WTC11 (cell line): Measurements from ENCODE around the gene ZFAND6. TPM values are rescaled to one million over a fixed set of nuclear protein-coding genes. Genes with fewer than 3 reads are reported as not detected.

ENCODE experiments used
- ATAC-seq: fragments of 200-7000 bp; cut with Tn5 transposase; 2 replicates; pipeline ENCODE4 v1.10.0; 2021; ENCODE audit warnings: mild to moderate bottlenecking, moderate library complexity
- CTCF ChIA-PET: fragments of 300-600 bp; sonication (Branson Sonifier 250); formaldehyde crosslinking; loops from one replicate; lab custom pipeline; 2021; ENCODE audit warnings: antibody characterized with exemption; lab: Charles Lee
- POLR2A ChIA-PET: fragments of 350-600 bp; sonication (Branson Sonifier 250); formaldehyde crosslinking; loops from one replicate; lab custom pipeline; 2021; ENCODE audit warnings: antibody characterized with exemption; lab: Charles Lee
- DNase-seq: peaks from one replicate; pipeline ENCODE4 v3.0.0; 2021; ENCODE audit warnings: low spot score
- H3K27ac Mint-ChIP-seq: 2 replicates; pipeline ENCODE4 v1.8.0; 2021; ENCODE audit warnings: mixed read lengths
- H3K27me3 Mint-ChIP-seq: 2 replicates; pipeline ENCODE4 v1.8.0; 2021; ENCODE audit warnings: low read depth, mild to moderate bottlenecking, moderate library complexity, mixed read lengths
- H3K36me3 Mint-ChIP-seq: 2 replicates; pipeline ENCODE4 v1.8.0; 2021; ENCODE audit warnings: mixed read lengths
- H3K4me1 Mint-ChIP-seq: 2 replicates; pipeline ENCODE4 v1.8.0; 2022; ENCODE audit warnings: mixed read lengths
- H3K4me3 Mint-ChIP-seq: 2 replicates; pipeline ENCODE4 v1.8.0; 2021; ENCODE audit warnings: mild to moderate bottlenecking, moderate library complexity, mixed read lengths
- H3K9me3 Mint-ChIP-seq: 2 replicates; pipeline ENCODE4 v1.8.0; 2021; ENCODE audit warnings: mixed read lengths
- AR ChIP-seq: fragments of 250-450 bp; sonication (Bioruptor Pico); IDR thresholded peaks from 2 replicates; pipeline ENCODE4 v1.9.0; 2021; ENCODE audit warnings: mild to moderate bottlenecking
- ARID4B ChIP-seq: sonication (generic); formaldehyde crosslinking; IDR thresholded peaks from 2 replicates; pipeline ENCODE4 v1.8.0; 2023; ENCODE audit warnings: missing genetic modification reagents, mild to moderate bottlenecking, borderline replicate concordance
- ATF3 ChIP-seq: sonication (generic); formaldehyde crosslinking; conservative IDR thresholded peaks from 2 replicates; pipeline ENCODE4 v1.8.1; 2022; ENCODE audit warnings: mild to moderate bottlenecking, missing genetic modification reagents
- CDX4 ChIP-seq: fragments of 250-450 bp; sonication (Bioruptor Pico); IDR thresholded peaks from 2 replicates; pipeline ENCODE4 v1.9.0; 2021; ENCODE audit warnings: moderate library complexity, mild to moderate bottlenecking, inconsistent platforms, borderline replicate concordance
- E2F4 ChIP-seq: sonication (generic); formaldehyde crosslinking; IDR thresholded peaks from 2 replicates; pipeline ENCODE4 v1.8.1; 2022; ENCODE audit warnings: low read depth, mild to moderate bottlenecking, moderate library complexity, missing genetic modification reagents, borderline replicate concordance
- EMX1 ChIP-seq: fragments of 250-450 bp; sonication (Bioruptor Pico); IDR thresholded peaks from 2 replicates; pipeline ENCODE4 v1.8.0; 2021; ENCODE audit warnings: mild to moderate bottlenecking
- FOXK1 ChIP-seq: sonication (generic); formaldehyde crosslinking; IDR thresholded peaks from 2 replicates; pipeline ENCODE4 v1.8.0; 2022; ENCODE audit warnings: mild to moderate bottlenecking, moderate library complexity, missing genetic modification reagents
- GABPB1 ChIP-seq: sonication (generic); formaldehyde crosslinking; IDR thresholded peaks from 2 replicates; pipeline ENCODE4 v1.8.1; 2023; ENCODE audit warnings: mild to moderate bottlenecking, missing genetic modification reagents
- GTF2I ChIP-seq: fragments of 250-450 bp; sonication (Bioruptor Pico); conservative IDR thresholded peaks from 2 replicates; pipeline ENCODE4 v1.4.0; 2021; ENCODE audit warnings: mild to moderate bottlenecking
- IRF2 ChIP-seq: sonication (generic); formaldehyde crosslinking; IDR thresholded peaks from 2 replicates; pipeline ENCODE4 v1.8.0; 2022; ENCODE audit warnings: low read depth, missing genetic modification reagents, borderline replicate concordance
- NFYB ChIP-seq: sonication (generic); formaldehyde crosslinking; conservative IDR thresholded peaks from 2 replicates; pipeline ENCODE4 v1.8.0; 2022; ENCODE audit warnings: low read depth, missing genetic modification reagents
- RELA ChIP-seq: sonication (generic); formaldehyde crosslinking; IDR thresholded peaks from 2 replicates; pipeline ENCODE4 v1.8.1; 2022; ENCODE audit warnings: missing genetic modification reagents, mild to moderate bottlenecking, borderline replicate concordance
- RORB ChIP-seq: fragments of 250-450 bp; sonication (Bioruptor Pico); IDR thresholded peaks from 2 replicates; pipeline ENCODE4 v1.9.0; 2021; ENCODE audit warnings: mild to moderate bottlenecking
- TCF7 ChIP-seq: sonication (generic); formaldehyde crosslinking; IDR thresholded peaks from 2 replicates; pipeline ENCODE4 v1.8.0; 2022; ENCODE audit warnings: mild to moderate bottlenecking, low read depth, missing genetic modification reagents, moderate library complexity
- TEAD4 ChIP-seq: sonication (generic); formaldehyde crosslinking; IDR thresholded peaks from 2 replicates; pipeline ENCODE4 v1.8.0; 2022; ENCODE audit warnings: mild to moderate bottlenecking, missing genetic modification reagents
- USF1 ChIP-seq: sonication (generic); formaldehyde crosslinking; IDR thresholded peaks from 2 replicates; pipeline ENCODE4 v1.8.0; 2022; ENCODE audit warnings: mild to moderate bottlenecking, missing genetic modification reagents
- ZNF138 ChIP-seq: sonication (generic); formaldehyde crosslinking; conservative IDR thresholded peaks from 2 replicates; pipeline ENCODE4 v1.8.1; 2022; ENCODE audit warnings: mild to moderate bottlenecking, moderate library complexity, missing genetic modification reagents
- ZNF281 ChIP-seq: sonication (generic); formaldehyde crosslinking; IDR thresholded peaks from 2 replicates; pipeline ENCODE4 v1.8.0; 2023; ENCODE audit warnings: mild to moderate bottlenecking, missing genetic modification reagents
- total RNA-seq: library from RNA; stranded (reverse); gene quantifications from 3 replicates; pipeline ENCODE4 v1.2.3, GENCODE V29; 2021

The ZFAND6 gene
- total RNA-seq, 1 experiment from 2014 or later, result 114 TPM

- TF ChIP-seq ARID4B (CRISPR knock-in tag), result no peak
- TF ChIP-seq RELA, result no peak
- no peak for TF ChIP-seq AR (CRISPR knock-in tag)
- TF ChIP-seq, all 79 proteins: peak for 0
- Mint-ChIP-seq H3K9me3 (no peaks in the 10 kb centered on the region), H3K27me3 (no peaks in the 10 kb centered on the region), H3K4me3 (no peak overlapping the region), H3K27ac (no peak overlapping the region), H3K4me1 (no peaks in the 10 kb centered on the region), H3K36me3 (peaks cover 36% of the 10 kb centered on the region)
- no peak for ATAC-seq
- no peak for DNase-seq
- ChIA-PET CTCF (interaction anchor here (0.9 kb wide), 1 partner anchor 230 kb away, joined by 3 read pairs; no protein-coding TSS in a partner anchor), POLR2A (no interaction called here)
These were observed 77.4 kb downstream of the ZFAND6 start for GRCh38 chr15:80136854-80137253.

GRCh38 chr15:80138961-80139360 is 79.5 kb downstream of the ZFAND6 start:
- Mint-ChIP-seq H3K36me3 (peaks cover 27% of the 10 kb centered on the region), H3K4me1 (no peaks in the 10 kb centered on the region), H3K9me3 (no peaks in the 10 kb centered on the region), H3K27ac (no peak overlapping the region), H3K27me3 (no peaks in the 10 kb centered on the region), H3K4me3 (no peak overlapping the region)
- CTCF ChIA-PET, result no interaction called here
- POLR2A ChIA-PET, result no interaction called here
- TF ChIP-seq RORB (no peak), E2F4 (CRISPR knock-in tag) (no peak), TEAD4 (CRISPR knock-in tag) (no peak), EMX1 (CRISPR knock-in tag) (no peak), GTF2I (CRISPR knock-in tag) (no peak), CDX4 (CRISPR knock-in tag) (no peak), NFYB (CRISPR knock-in tag) (no peak), IRF2 (CRISPR knock-in tag) (no peak), FOXK1 (CRISPR knock-in tag) (no peak), ZNF138 (CRISPR knock-in tag) (no peak), USF1 (CRISPR knock-in tag) (no peak), TCF7 (CRISPR knock-in tag) (no peak), GABPB1 (CRISPR knock-in tag) (no peak), ATF3 (CRISPR knock-in tag) (no peak), ZNF281 (CRISPR knock-in tag) (no peak)
- ATAC-seq (no peak), DNase-seq (no peak)
